SU-DHL-6 (cell line): ENCODE results near the gene ZSWIM4.
"Not testable (repeated sequence)": the region's sequence is repeated elsewhere in the genome, so short reads cannot be mapped to it uniquely, and the experiment has no call there.

Source experiments
- H2AFZ ChIP-seq: fragments of 200-600 bp; sonication (generic); 2 replicates; pipeline ENCODE4 v1.6.1; 2014; ENCODE audit warnings: low read depth, mild to moderate bottlenecking, moderate library complexity, mixed read lengths, antibody characterized with exemption, low read length; ENCODE audit not compliant: severe bottlenecking
- H3F3A ChIP-seq: fragments of 200-600 bp; shearing (Covaris generic); 2 replicates; pipeline ENCODE4 v1.6.0; 2016; ENCODE audit warnings: antibody characterized with exemption, mild to moderate bottlenecking; ENCODE audit not compliant: insufficient read depth
- H3K27ac ChIP-seq: fragments of 200-600 bp; sonication (generic); 2 replicates; pipeline ENCODE4 v1.5.1; 2016; ENCODE audit warnings: low read depth, mild to moderate bottlenecking, low read length, moderate library complexity, mixed read lengths
- H3K27me3 ChIP-seq: fragments of 200-600 bp; sonication (generic), shearing (Covaris generic); 2 replicates; pipeline ENCODE4 v1.6.0; 2014; ENCODE audit warnings: mild to moderate bottlenecking, low read length
- H3K36me3 ChIP-seq: fragments of 200-600 bp; sonication (generic); 2 replicates; pipeline ENCODE4 v1.6.1; 2014; ENCODE audit warnings: mild to moderate bottlenecking, low read length, mixed read lengths
- H3K4me2 ChIP-seq: fragments of 300-600, 200-600 bp; shearing (Covaris generic), sonication (generic); 2 replicates; pipeline ENCODE4 v1.6.0; 2014; ENCODE audit warnings: low read length, low read depth, mild to moderate bottlenecking; ENCODE audit not compliant: poor library complexity, severe bottlenecking
- H3K4me3 ChIP-seq: fragments of 200-600 bp; sonication (generic); 2 replicates; pipeline ENCODE4 v1.5.1; 2014; ENCODE audit warnings: antibody characterized with exemption, low read length, mild to moderate bottlenecking, mixed read lengths; ENCODE audit not compliant: insufficient read depth, poor library complexity, severe bottlenecking
- H3K79me2 ChIP-seq: fragments of 200-600 bp; sonication (generic); 2 replicates; pipeline ENCODE4 v1.6.1; 2014; ENCODE audit warnings: mild to moderate bottlenecking, low read length, moderate library complexity; ENCODE audit not compliant: insufficient read depth
- H3K9ac ChIP-seq: fragments of 200-600 bp; sonication (generic); 2 replicates; pipeline ENCODE4 v1.7.0; 2014; ENCODE audit warnings: mild to moderate bottlenecking, low read length
- H3K9me2 ChIP-seq: fragments of 200-600 bp; sonication (generic); replicated peaks from 2 replicates; pipeline ENCODE4 v1.6.1; 2014; ENCODE audit warnings: low read length; ENCODE audit not compliant: insufficient read depth
- H3K9me3 ChIP-seq: fragments of 200-600 bp; sonication (generic); 2 replicates; pipeline ENCODE4 v1.6.1; 2014; ENCODE audit warnings: low read length, mixed read lengths; ENCODE audit not compliant: insufficient read depth
- H4K20me1 ChIP-seq: fragments of 200-600 bp; sonication (generic); 2 replicates; pipeline ENCODE4 v1.6.1; 2014; ENCODE audit warnings: low read depth, mild to moderate bottlenecking, antibody characterized with exemption, low read length, moderate library complexity, mixed read lengths
- CTCF ChIP-seq: fragments of 200-600 bp; sonication (generic); IDR thresholded peaks from one replicate; pipeline ENCODE4 v1.5.1; 2017; ENCODE audit warnings: antibody characterized with exemption, mild to moderate bottlenecking, low read length, moderate library complexity; ENCODE audit not compliant: insufficient read depth, poor library complexity, severe bottlenecking
- EZH2phosphoT487 ChIP-seq: fragments of 200-600 bp; sonication (generic), shearing (Covaris generic); conservative IDR thresholded peaks from 2 replicates; pipeline ENCODE4 v1.6.1; 2018; ENCODE audit warnings: mild to moderate bottlenecking, antibody characterized with exemption, low read length, moderate library complexity, mixed read lengths

ZSWIM4 gene

GRCh38 chr19:13848798-13849676, 53.8 kb downstream of the ZSWIM4 start:
- peaks cover 8% of the 10 kb centered on the region; the same call in 1 of the 2 replicates for H3F3A ChIP-seq
- H3K27me3 ChIP-seq, result no peaks in the 10 kb centered on the region
- H3K9me2 ChIP-seq, result no peaks in the 10 kb centered on the region
- no peaks in the 10 kb centered on the region for H3K36me3 ChIP-seq
- no peak overlapping the region for H3K27ac ChIP-seq
- H2AFZ ChIP-seq, result no peak overlapping the region
- H3K4me2 ChIP-seq, result no peak overlapping the region
- H3K9ac ChIP-seq, result no peak overlapping the region
- no peak overlapping the region for H3K4me3 ChIP-seq
- no peaks in the 10 kb centered on the region for H4K20me1 ChIP-seq
- H3K79me2 ChIP-seq, result no peaks in the 10 kb centered on the region
- TF ChIP-seq CTCF (no peak), EZH2phosphoT487 (no peak)
- H3K9me3 ChIP-seq, result no peaks in the 10 kb centered on the region

GRCh38 chr19:13849991-13850909, 55.0 kb downstream of the ZSWIM4 start:
- Histone ChIP-seq H3K27ac (no peak overlapping the region), H3F3A (peaks cover 8% of the 10 kb centered on the region; the same call in 1 of the 2 replicates), H3K4me3 (no peak overlapping the region), H3K9ac (no peak overlapping the region), H2AFZ (no peak overlapping the region), H3K9me3 (no peaks in the 10 kb centered on the region), H4K20me1 (no peaks in the 10 kb centered on the region), H3K4me2 (no peak overlapping the region), H3K36me3 (no peaks in the 10 kb centered on the region), H3K79me2 (no peaks in the 10 kb centered on the region), H3K9me2 (no peaks in the 10 kb centered on the region), H3K27me3 (no peaks in the 10 kb centered on the region)
- TF ChIP-seq CTCF, result no peak
- TF ChIP-seq EZH2phosphoT487, result no peak

- Histone ChIP-seq H3K36me3 (no peaks in the 10 kb centered on the region), H4K20me1 (no peaks in the 10 kb centered on the region), H3K4me2 (no peak overlapping the region), H3F3A (peaks cover 8% of the 10 kb centered on the region; the same call in 1 of the 2 replicates), H3K9me2 (no peaks in the 10 kb centered on the region), H2AFZ (no peak overlapping the region), H3K79me2 (no peaks in the 10 kb centered on the region), H3K4me3 (no peak overlapping the region), H3K27ac (no peak overlapping the region), H3K27me3 (no peaks in the 10 kb centered on the region), H3K9ac (no peak overlapping the region), H3K9me3 (no peaks in the 10 kb centered on the region)
- TF ChIP-seq CTCF, result no peak
- no peak for TF ChIP-seq EZH2phosphoT487
Measured at GRCh38 chr19:13850910-13851733, 55.9 kb downstream of the ZSWIM4 start.

GRCh38 chr19:13851734-13852114, 56.5 kb downstream of the ZSWIM4 start:
- H3K4me2 ChIP-seq, H4K20me1 ChIP-seq, H3K9me3 ChIP-seq, H3K9ac ChIP-seq, H3F3A ChIP-seq, H3K4me3 ChIP-seq, H3K79me2 ChIP-seq, H2AFZ ChIP-seq, H3K36me3 ChIP-seq, H3K27ac ChIP-seq, H3K27me3 ChIP-seq, H3K9me2 ChIP-seq: not testable (repeated sequence)
